H9 (cell line): ENCODE measurements around the gene PTRH1. TPM values are rescaled to one million over a fixed set of nuclear protein-coding genes. Genes with fewer than 3 reads are reported as not detected.
A peak's percentile ranks its signal among the peaks of the same experiment; 100 is the strongest.

Experiments
- DNase-seq: peaks from one replicate; pipeline ENCODE4 v3.0.0-alpha.2; 2017
- H2AFZ ChIP-seq: one replicate; pipeline ENCODE4 v1.6.1; 2013; ENCODE audit warnings: mild to moderate bottlenecking, low read length, control low read depth, moderate library complexity
- H2AK5ac ChIP-seq: 2 replicates; pipeline ENCODE4 v1.6.1; 2013; ENCODE audit warnings: low read length, control low read depth, mixed read lengths; ENCODE audit not compliant: insufficient read length
- H2BK120ac ChIP-seq: one replicate; pipeline ENCODE4 v1.6.1; 2013; ENCODE audit warnings: low read depth, mild to moderate bottlenecking, low read length, control low read depth, inconsistent platforms; ENCODE audit not compliant: poor library complexity, severe bottlenecking
- H2BK12ac ChIP-seq: 2 replicates; pipeline ENCODE4 v1.6.1; 2013; ENCODE audit warnings: low read length, control low read depth, mixed read lengths, low read depth; ENCODE audit not compliant: insufficient read length
- H2BK15ac ChIP-seq: 2 replicates; pipeline ENCODE4 v1.6.1; 2013; ENCODE audit warnings: low read depth, low read length, control low read depth
- H2BK20ac ChIP-seq: one replicate; pipeline ENCODE4 v1.6.1; 2013; ENCODE audit warnings: low read depth, mild to moderate bottlenecking, low read length, control low read depth, inconsistent platforms; ENCODE audit not compliant: poor library complexity, severe bottlenecking
- H2BK5ac ChIP-seq: 2 replicates; pipeline ENCODE4 v1.6.1; 2013; ENCODE audit warnings: low read length, control low read depth, mixed read lengths; ENCODE audit not compliant: insufficient read length
- H3K14ac ChIP-seq: 2 replicates; pipeline ENCODE4 v1.6.1; 2013; ENCODE audit warnings: low read length, control low read depth; ENCODE audit not compliant: insufficient read depth
- H3K18ac ChIP-seq: 2 replicates; pipeline ENCODE4 v1.6.1; 2013; ENCODE audit warnings: low read depth, mild to moderate bottlenecking, mixed read lengths, low read length, control low read depth; ENCODE audit not compliant: insufficient read length
- H3K23ac ChIP-seq: 2 replicates; pipeline ENCODE4 v1.6.1; 2013; ENCODE audit warnings: low read length, control low read depth, mixed read lengths, low read depth; ENCODE audit not compliant: insufficient read length
- H3K23me2 ChIP-seq: 2 replicates; pipeline ENCODE4 v1.6.1; 2013; ENCODE audit warnings: low read depth, mild to moderate bottlenecking, mixed read lengths, low read length, control low read depth; ENCODE audit not compliant: insufficient read length, poor library complexity, severe bottlenecking
- H3K27ac ChIP-seq: 2 replicates; pipeline ENCODE4 v1.5.1; 2013; ENCODE audit warnings: low read length, control low read depth, mixed read lengths, low read depth; ENCODE audit not compliant: insufficient read length
- H3K27me3 ChIP-seq: 2 replicates; pipeline ENCODE4 v1.6.1; 2013; ENCODE audit warnings: low read length, control low read depth, inconsistent platforms; ENCODE audit not compliant: insufficient read depth
- H3K4ac ChIP-seq: 2 replicates; pipeline ENCODE4 v1.6.1; 2013; ENCODE audit warnings: low read depth, mild to moderate bottlenecking, control low read depth, inconsistent platforms, low read length, moderate library complexity
- H3K4me1 ChIP-seq: 2 replicates; pipeline ENCODE4 v1.6.1; 2013; ENCODE audit warnings: low read length, control low read depth, inconsistent platforms; ENCODE audit not compliant: insufficient read depth
- H3K4me2 ChIP-seq: 2 replicates; pipeline ENCODE4 v1.6.1; 2013; ENCODE audit warnings: low read length, control low read depth, mixed read lengths; ENCODE audit not compliant: insufficient read length, insufficient read depth
- H3K56ac ChIP-seq: 2 replicates; pipeline ENCODE4 v1.6.1; 2013; ENCODE audit warnings: low read depth, mild to moderate bottlenecking, mixed read lengths, low read length, control low read depth; ENCODE audit not compliant: insufficient read length
- H3K79me1 ChIP-seq: 2 replicates; pipeline ENCODE4 v1.6.1; 2013; ENCODE audit warnings: low read depth, mild to moderate bottlenecking, moderate library complexity, low read length, control low read depth, inconsistent platforms; ENCODE audit not compliant: insufficient read depth, poor library complexity, severe bottlenecking
- H3K79me2 ChIP-seq: 2 replicates; pipeline ENCODE4 v1.6.1; 2013; ENCODE audit warnings: low read length, control low read depth, inconsistent platforms; ENCODE audit not compliant: insufficient read depth
- H3K9ac ChIP-seq: 2 replicates; pipeline ENCODE4 v1.6.1; 2013; ENCODE audit warnings: low read length, control low read depth, mixed read lengths; ENCODE audit not compliant: insufficient read length; ENCODE audit errors: extremely low read depth
- H3K9me3 ChIP-seq: one replicate; pipeline ENCODE4 v1.6.1; 2013; ENCODE audit warnings: low read depth, low read length, inconsistent platforms; ENCODE audit not compliant: control insufficient read depth
- H3T11ph ChIP-seq: one replicate; pipeline ENCODE4 v1.6.1; 2013; ENCODE audit warnings: mild to moderate bottlenecking, low read length, control low read depth, inconsistent platforms
- H4K20me1 ChIP-seq: one replicate; pipeline ENCODE4 v1.6.1; 2013; ENCODE audit not compliant: control insufficient read depth, insufficient read length, insufficient read depth
- H4K5ac ChIP-seq: 2 replicates; pipeline ENCODE4 v1.6.1; 2013; ENCODE audit warnings: low read depth, mild to moderate bottlenecking, mixed read lengths, low read length, control low read depth; ENCODE audit not compliant: insufficient read length
- H4K8ac ChIP-seq: replicated peaks from 2 replicates; pipeline ENCODE4 v1.6.1; 2013; ENCODE audit warnings: low read length, control low read depth, mixed read lengths, low read depth; ENCODE audit not compliant: insufficient read length
- H4K91ac ChIP-seq: 2 replicates; pipeline ENCODE4 v1.6.1; 2013; ENCODE audit warnings: low read depth, mild to moderate bottlenecking, moderate library complexity, mixed read lengths, low read length, control low read depth; ENCODE audit not compliant: insufficient read length
- H3K27ac Mint-ChIP-seq, 3 experiments: 2 replicates in 2 of 3; 3 replicates in 1 of 3; pipeline ENCODE4 v1.8.0; 2020 to 2021; ENCODE audit warnings: mixed read lengths in 3 of 3, mild to moderate bottlenecking in 1 of 3, moderate library complexity in 1 of 3
- H3K27me3 Mint-ChIP-seq: 2 replicates; pipeline ENCODE4 v1.8.0; 2021; ENCODE audit warnings: low read depth, mild to moderate bottlenecking, moderate library complexity, mixed read lengths
- H3K36me3 Mint-ChIP-seq, 3 experiments: 2 replicates in 2 of 3; 3 replicates in 1 of 3; pipeline ENCODE4 v1.8.0; 2020 to 2021; ENCODE audit warnings: low read depth in 3 of 3, mixed read lengths in 3 of 3; ENCODE audit not compliant: insufficient read depth in 1 of 3
- H3K4me1 Mint-ChIP-seq, 2 experiments: 2 replicates each; pipeline ENCODE4 v1.8.0; 2020; ENCODE audit warnings: mixed read lengths in 2 of 2
- H3K4me3 Mint-ChIP-seq, 2 experiments: 2 replicates in 1 of 2; 3 replicates in 1 of 2; pipeline ENCODE4 v1.8.0; 2020 to 2021; ENCODE audit warnings: mild to moderate bottlenecking in 2 of 2, mixed read lengths in 2 of 2, moderate library complexity in 1 of 2
- H3K9me3 Mint-ChIP-seq, 2 experiments: 2 replicates in 1 of 2; 3 replicates in 1 of 2; pipeline ENCODE4 v1.8.0; 2020; ENCODE audit warnings: mild to moderate bottlenecking in 2 of 2, mixed read lengths in 2 of 2, moderate library complexity in 1 of 2
- WGBS: extraction: QIAGEN DNeasy Blood & Tissue Kit; methylation state at CpG from one replicate; pipeline ENCODE4 v1.1.7; 2013; ENCODE audit warnings: missing lambda C conversion rate, low lambda C conversion rate, mixed read lengths; ENCODE audit not compliant: insufficient read length; ENCODE audit errors: extremely low coverage; 5-methylcytosine and 5-hydroxymethylcytosine counted together
- total RNA-seq: library from RNA; stranded (reverse); gene quantifications from 2 replicates; pipeline ENCODE4 v1.2.1, GENCODE V29; 2021
- TF ChIP-seq, protein P1 (sequence below): fragments of 200-600 bp; sonication (generic); conservative IDR thresholded peaks from 3 replicates; pipeline ENCODE4 v1.8.0; 2021; ENCODE audit warnings: antibody characterized with exemption, mild to moderate bottlenecking

Gene PTRH1
- total RNA-seq, 1 experiment from 2014 or later, result 10.9 TPM

DNA sequence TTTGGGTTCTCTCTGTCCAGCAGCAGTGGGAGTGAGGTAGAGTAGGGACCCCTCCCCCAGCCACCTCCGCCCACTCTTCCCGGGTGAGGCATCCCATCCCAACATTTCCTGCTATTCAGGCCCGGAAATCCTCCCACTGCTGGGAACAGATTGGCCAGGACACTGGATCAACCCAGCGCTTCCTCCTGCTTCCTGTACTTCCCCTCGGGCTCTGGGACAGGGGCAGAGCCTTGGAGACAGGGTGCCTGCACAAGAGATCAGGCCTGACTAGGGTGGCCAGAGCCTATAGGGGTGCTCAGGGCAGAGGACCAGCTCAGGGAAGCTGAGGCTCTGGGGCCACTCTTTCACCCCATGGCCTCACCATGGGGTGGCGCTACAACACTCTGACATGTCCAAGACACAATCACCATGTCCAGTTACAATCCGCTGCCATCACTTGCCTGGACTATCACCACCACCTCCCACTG, 48.5 kb upstream of the PTRH1 start:
- Histone ChIP-seq H3K27me3 (no peaks in the 10 kb centered on the region), H3K23ac (no peak overlapping the region), H3K9ac (no peak overlapping the region), H4K8ac (no peak overlapping the region), H3K4ac (no peak overlapping the region), H2BK20ac (no peak overlapping the region), H2BK12ac (no peak overlapping the region), H3T11ph (no peak overlapping the region), H3K4me1 (peaks cover 7% of the 10 kb centered on the region; the same call in 1 of the 2 replicates), H2BK120ac (no peak overlapping the region), H4K91ac (no peak overlapping the region), H4K20me1 (no peaks in the 10 kb centered on the region), H2AFZ (no peak overlapping the region), H3K14ac (no peak overlapping the region), H3K23me2 (no peaks in the 10 kb centered on the region), H3K4me2 (no peak overlapping the region), H2BK15ac (no peak overlapping the region), H4K5ac (no peak overlapping the region), H3K79me1 (no peaks in the 10 kb centered on the region), H3K79me2 (no peaks in the 10 kb centered on the region), H2BK5ac (no peak overlapping the region), H3K9me3 (no peaks in the 10 kb centered on the region), H3K56ac (no peak overlapping the region), H2AK5ac (no peak overlapping the region), H3K27ac (no peak overlapping the region), H3K18ac (no peak overlapping the region)
- DNase-seq, result peak; percentile 80
- Mint-ChIP-seq H3K4me1 (peaks cover 39 to 51% of the 10 kb centered on the region in 2 experiments), H3K27me3 (peaks cover 6% of the 10 kb centered on the region), H3K4me3 (peak overlapping the region in 1 of 2 experiments; percentile 25; a peak in 1 of 5 replicates), H3K36me3 (no peaks in the 10 kb centered on the region), H3K9me3 (no peaks in the 10 kb centered on the region; a peak in 1 of 5 replicates), H3K27ac (peak overlapping the region in 2 of 3 experiments; percentile 12 to 65; a peak in 3 of 7 replicates)
- WGBS, result no CpG with 5 or more reads among the region's 7 CpGs
- TF ChIP-seq, protein P1, sequence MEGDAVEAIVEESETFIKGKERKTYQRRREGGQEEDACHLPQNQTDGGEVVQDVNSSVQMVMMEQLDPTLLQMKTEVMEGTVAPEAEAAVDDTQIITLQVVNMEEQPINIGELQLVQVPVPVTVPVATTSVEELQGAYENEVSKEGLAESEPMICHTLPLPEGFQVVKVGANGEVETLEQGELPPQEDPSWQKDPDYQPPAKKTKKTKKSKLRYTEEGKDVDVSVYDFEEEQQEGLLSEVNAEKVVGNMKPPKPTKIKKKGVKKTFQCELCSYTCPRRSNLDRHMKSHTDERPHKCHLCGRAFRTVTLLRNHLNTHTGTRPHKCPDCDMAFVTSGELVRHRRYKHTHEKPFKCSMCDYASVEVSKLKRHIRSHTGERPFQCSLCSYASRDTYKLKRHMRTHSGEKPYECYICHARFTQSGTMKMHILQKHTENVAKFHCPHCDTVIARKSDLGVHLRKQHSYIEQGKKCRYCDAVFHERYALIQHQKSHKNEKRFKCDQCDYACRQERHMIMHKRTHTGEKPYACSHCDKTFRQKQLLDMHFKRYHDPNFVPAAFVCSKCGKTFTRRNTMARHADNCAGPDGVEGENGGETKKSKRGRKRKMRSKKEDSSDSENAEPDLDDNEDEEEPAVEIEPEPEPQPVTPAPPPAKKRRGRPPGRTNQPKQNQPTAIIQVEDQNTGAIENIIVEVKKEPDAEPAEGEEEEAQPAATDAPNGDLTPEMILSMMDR, result peak; percentile 72
